Esophagus muscularis mucosa (tissue), 3 donors: ENCODE results near the gene GABRQ.

ENCODE experiments used
- POLR2A ChIP-seq: fragments of 450-650 bp; IDR thresholded peaks from one replicate; pipeline ENCODE4 v1.6.1; 2017; ENCODE audit warnings: antibody characterized with exemption, moderate library complexity, mild to moderate bottlenecking, low read depth
- TF ChIP-seq, protein P1 (sequence below), 3 experiments: fragments of 200-600 bp in 2 of 3; fragments of 450-650 bp in 1 of 3; sonication (generic) in 2 of 3; IDR thresholded peaks; one replicate each; pipeline ENCODE4 v1.5.1; 2017 to 2019; ENCODE audit warnings: antibody characterized with exemption in 3 of 3, mild to moderate bottlenecking in 2 of 3, moderate library complexity in 1 of 3

DNA sequence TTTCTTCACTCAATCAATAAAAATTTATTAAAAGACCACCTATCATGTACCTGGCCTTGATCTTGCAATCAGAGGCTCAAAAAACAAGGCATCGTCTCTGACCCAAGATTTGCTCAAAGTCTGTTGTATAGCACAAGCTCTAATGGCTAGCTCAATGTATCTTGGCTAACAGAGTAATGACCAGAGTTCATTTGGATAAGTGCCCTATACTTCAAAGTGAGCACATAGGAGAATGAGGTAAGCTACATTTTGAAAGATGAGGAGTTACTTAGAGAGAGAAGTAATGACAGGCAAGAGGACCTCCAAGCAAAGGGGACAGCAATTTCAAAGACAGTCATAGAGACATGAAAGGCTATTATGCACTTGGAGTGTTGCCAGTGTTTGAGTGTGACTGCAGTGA, 22.9 kb upstream of the GABRQ start:
- TF ChIP-seq, protein P1, sequence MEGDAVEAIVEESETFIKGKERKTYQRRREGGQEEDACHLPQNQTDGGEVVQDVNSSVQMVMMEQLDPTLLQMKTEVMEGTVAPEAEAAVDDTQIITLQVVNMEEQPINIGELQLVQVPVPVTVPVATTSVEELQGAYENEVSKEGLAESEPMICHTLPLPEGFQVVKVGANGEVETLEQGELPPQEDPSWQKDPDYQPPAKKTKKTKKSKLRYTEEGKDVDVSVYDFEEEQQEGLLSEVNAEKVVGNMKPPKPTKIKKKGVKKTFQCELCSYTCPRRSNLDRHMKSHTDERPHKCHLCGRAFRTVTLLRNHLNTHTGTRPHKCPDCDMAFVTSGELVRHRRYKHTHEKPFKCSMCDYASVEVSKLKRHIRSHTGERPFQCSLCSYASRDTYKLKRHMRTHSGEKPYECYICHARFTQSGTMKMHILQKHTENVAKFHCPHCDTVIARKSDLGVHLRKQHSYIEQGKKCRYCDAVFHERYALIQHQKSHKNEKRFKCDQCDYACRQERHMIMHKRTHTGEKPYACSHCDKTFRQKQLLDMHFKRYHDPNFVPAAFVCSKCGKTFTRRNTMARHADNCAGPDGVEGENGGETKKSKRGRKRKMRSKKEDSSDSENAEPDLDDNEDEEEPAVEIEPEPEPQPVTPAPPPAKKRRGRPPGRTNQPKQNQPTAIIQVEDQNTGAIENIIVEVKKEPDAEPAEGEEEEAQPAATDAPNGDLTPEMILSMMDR (IDR thresholded peaks at IDR 0.05) = no peak
- no peak for TF ChIP-seq POLR2A
